HG03354 (cell line): ENCODE measurements around the gene ALDH4A1.
"Not testable (repeated sequence)": the region's sequence is repeated elsewhere in the genome, so short reads cannot be mapped to it uniquely, and the experiment has no call there.

Experiments used
- ATAC-seq: cut with Tn5 transposase; IDR thresholded peaks from one replicate; pipeline ENCODE4 v1.9.1; 2021; ENCODE audit warnings: mild to moderate bottlenecking; ENCODE audit not compliant: unreplicated experiment, poor library complexity, severe bottlenecking

ALDH4A1 gene

GRCh38 chr1:18901952-18902522 lies 318 bp downstream of the ALDH4A1 start:
- peak; percentile 3 for ATAC-seq

DNA sequence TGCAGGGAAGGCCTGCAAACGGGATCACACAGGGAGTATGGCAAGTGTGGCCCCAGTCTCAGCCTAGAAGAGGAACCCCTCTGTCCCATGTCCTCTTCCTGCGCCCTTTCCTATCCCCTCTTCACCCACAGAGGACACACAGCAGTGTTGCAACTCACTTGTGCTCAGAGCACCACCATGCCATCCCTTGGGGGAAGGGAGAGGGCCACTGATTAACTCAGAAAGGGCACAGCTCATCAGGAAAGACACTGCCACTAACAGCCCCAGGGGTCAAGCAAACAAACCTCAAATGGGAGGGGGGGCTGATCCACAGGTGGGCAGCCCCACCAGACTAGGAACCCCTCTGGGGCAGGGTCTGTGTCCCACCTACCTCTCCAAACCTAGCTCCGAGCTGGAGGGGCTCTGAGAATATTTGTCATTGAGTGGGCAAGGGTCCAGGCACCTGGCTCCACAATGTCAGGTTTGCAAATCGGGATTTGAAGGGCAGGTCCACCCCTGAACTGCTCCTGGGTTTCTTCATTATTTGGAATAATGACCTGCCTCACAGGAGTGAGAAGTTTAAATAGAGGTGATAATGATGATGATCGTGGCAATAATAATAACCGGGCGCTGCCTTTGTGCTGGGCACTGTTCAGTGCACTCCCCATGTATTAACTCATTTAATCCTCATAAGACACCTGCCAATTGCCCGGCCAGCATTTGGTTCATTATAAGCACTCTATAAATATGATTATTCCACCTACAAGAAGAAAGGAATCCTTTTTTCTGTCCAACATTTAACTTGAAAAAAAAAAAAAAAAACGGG lies 1.0 kb downstream of the ALDH4A1 start:
- no peak for ATAC-seq

DNA sequence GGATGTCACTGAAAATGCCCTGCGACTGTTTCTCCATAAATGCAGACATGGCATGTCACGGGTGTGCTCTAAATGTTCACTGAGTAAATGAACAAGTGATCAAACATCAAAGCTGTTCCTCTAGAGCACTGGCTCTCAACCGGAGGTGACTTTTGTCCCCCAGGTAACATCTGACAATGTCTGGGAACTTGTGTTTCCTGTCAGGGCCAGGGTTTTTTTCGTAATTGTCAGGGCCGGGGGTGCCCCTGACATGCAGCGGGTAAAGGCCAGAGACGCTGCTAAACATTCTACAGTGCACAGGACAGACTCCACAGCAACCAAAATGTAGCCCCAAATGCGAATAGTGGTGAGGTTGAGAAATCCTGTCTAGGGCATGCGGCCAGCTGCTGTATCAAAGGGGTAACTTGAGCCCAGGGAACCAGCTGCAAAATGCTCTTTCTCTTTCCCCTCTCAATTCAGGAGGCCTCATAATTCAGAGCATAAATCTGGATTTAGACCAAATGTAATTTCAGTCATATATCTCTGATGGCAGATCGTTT lies 2.0 kb downstream of the ALDH4A1 start:
- no peak for ATAC-seq

GRCh38 chr1:18899363-18900049 lies 2.8 kb downstream of the ALDH4A1 start:
- no peak for ATAC-seq

DNA sequence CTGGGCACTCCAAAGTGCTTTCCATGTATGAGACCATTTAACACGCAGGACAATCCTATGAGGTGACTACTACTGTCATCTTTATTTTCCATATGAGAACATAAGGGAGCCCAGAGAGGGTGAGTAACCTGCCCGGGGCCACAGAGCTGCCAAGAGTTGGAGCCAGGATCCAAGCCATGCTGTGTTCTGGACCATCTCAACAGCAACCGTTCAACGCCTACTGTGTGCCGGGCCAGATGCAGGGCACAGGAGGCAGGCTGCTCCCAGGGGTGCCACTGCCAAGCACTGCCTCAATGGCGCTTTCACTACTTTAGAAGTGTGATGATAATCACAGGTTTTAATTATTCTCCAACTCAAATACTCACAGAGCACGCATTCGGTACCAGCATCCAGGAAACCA lies 3.8 kb downstream of the ALDH4A1 start:
- no peak for ATAC-seq

DNA sequence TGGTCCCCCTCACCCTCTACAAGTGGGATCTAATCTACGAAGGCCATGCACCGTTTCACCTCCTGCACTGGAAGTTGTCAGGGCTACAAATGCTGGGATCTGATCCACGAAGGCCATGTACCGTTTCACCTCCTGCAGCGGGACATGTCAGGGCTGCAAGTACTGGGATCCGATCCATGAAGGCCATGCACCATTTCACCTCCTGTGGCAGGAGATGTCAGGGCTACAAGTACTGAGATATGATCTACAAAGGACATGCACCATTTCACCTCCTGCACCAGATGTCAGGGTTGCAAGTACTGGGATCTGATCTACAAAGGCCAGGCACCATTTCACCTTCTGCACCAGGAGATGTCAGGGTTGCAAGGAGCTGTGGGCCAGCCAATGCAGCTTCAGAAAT lies 7.0 kb downstream of the ALDH4A1 start:
- no peak for ATAC-seq

- ATAC-seq, result no peak
Measured at GRCh38 chr1:18893120-18893519, 9.2 kb downstream of the ALDH4A1 start.

DNA sequence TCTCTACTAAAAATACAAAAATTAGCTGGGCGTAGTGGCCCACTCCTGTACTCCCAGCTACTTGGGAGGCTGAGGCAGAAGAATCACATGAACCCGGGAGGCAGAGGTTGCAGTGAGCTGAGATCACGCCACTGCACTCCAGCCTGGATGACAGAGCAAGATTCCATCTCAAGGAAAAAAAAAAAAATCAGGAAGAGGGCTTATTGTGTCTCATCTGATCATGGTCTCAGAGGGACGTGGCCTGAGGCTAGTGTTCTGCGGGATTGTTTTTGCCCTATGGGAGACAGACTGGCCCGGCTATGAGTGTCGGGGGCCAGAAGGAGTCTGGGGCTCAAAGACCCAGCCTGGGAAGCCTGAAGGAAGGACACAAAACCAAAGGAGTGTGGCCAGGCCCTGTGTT lies 10.5 kb downstream of the ALDH4A1 start:
- not testable (repeated sequence) for ATAC-seq

GRCh38 chr1:18891426-18891780 lies 11.0 kb downstream of the ALDH4A1 start:
- no peak for ATAC-seq

- ATAC-seq, result no peak
Measured at GRCh38 chr1:18890706-18891425, 11.5 kb downstream of the ALDH4A1 start.

DNA sequence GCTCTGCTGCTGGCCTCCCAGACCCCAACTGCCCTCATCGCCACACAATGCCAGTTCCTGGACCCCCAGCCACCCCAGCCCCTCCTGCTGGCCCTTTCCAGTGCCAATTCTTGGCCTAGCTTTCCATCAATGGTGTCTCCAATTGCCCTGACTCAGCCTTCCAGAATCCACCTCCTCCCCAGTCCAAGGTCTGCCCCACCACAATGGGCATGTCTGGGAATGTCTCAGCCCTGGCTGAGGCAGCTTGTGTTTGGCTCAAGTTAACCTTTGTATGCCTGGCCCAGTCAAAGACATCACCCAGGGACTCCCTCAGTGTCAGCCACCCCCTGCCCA lies 16.4 kb downstream of the ALDH4A1 start:
- no peak for ATAC-seq

- no peak for ATAC-seq
Measured at GRCh38 chr1:18885311-18886002, 16.9 kb downstream of the ALDH4A1 start.

GRCh38 chr1:18884727-18885126 lies 17.6 kb downstream of the ALDH4A1 start:
- ATAC-seq, result no peak

DNA sequence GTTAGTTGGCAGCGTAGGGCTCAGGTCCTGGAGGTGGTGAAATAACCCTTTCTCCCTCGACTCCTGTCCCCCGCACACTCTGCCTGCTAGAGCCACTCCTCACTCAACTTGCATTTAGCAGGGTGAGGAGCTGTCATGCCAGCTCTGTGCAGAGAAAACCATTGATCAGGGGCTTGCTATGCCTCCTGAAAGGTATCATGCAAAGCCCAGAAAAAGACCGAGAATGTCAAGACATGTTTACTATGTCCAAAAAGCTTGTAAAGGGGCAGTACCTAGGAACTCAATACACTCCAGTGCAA lies 18.0 kb downstream of the ALDH4A1 start:
- ATAC-seq, result no peak

DNA sequence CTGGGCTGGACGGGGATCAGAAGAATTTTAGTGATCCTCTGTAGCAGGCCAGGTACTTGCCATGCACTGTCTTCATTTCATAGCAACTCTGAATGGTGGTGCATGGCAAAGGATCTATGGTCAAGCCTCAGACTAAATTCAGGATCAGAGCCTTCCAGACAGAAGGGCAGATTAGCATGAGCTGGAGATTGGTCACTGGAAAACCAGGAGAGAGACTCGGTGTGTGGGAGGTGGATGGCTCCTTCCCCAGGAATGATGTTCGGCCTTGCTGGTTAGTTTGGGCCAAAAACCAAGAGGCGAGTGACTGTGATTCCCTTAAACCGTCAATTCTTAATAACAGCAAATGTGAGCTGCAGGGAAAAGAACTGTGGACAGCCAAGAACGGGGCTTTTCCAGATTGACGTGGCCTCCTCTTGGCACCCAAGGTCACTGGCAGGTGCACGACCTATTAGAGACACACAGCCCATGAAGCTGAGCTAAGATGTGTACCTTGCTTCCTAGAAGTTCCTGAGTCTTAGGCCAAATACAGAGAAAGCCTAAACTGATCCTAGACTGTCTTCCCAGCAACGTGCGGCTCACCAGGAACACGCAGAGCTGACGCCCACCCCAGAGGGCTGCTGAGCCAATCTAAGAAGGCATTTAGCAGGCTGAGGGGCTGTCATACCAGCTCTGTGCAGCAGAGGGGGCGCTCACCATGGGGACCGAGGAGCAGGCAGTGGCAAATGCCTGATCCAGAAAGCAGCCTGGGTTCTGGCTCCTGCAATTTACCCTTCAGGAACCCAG lies 18.5 kb downstream of the ALDH4A1 start:
- ATAC-seq, result no peak

- no peak for ATAC-seq
Measured at GRCh38 chr1:18883079-18883478, 19.3 kb downstream of the ALDH4A1 start.

DNA sequence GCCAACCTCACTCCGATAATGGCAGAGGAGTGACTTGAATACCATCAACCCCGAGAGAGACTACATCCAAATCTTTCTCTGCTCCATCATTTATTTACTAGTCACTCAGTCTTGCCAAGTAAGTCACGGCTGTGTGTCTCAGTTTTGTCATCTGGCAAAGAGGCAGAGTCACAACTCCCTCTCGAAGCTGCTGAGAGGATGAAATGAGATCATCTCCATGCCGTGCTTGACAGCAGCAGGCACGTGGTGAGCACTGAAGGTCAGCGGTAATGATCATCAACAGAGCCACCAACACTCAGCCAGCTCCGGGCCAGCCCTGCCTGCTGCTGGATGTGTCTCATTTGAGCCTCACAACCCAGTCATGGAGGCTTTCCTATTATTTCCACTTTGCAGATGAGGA lies 19.9 kb downstream of the ALDH4A1 start:
- ATAC-seq, result no peak

DNA sequence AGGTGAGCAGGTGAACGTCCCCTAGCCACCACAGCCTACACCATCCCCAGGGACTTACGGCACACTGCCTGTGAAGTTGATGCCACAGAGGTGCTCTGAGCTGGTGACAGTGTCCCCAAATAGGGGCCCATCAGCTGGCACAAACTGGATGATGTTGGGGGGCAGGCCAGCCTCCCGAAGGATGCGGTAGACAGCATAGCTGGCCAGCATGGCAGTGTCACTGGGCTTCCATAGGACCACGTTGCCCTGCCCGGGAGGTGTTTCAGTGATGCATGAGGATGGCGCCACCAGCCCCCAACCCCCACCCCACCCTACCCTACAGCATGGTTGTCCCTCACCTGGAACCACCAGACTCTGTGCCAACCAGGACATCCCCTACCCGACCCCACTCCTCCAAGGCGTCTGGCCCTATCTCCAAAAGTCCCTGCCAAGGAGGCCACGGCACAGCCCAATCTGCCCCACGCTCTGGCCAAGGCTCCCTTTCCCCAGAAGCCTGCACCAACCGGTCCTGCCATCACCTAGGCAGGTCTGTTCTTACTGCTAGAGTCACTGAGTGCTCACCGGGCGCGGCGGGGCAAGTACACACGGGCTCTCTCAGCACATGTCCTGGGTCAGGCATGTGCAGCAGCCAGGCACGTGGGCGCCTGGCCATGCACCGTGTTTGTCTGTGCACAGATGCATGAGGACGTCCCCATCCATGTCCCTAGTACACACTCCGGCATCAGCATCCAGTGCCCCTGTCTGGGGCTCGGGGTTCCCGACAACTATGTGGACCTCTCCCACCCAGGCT lies 20.5 kb downstream of the ALDH4A1 start:
- ATAC-seq, result no peak
